HG03175 (cell line): ENCODE measurements around the gene ALDH1A2.

ENCODE experiments used
- ATAC-seq: cut with Tn5 transposase; IDR thresholded peaks from one replicate; pipeline ENCODE4 v1.9.1; 2021; ENCODE audit warnings: mild to moderate bottlenecking, moderate library complexity; ENCODE audit not compliant: unreplicated experiment

Gene ALDH1A2

DNA sequence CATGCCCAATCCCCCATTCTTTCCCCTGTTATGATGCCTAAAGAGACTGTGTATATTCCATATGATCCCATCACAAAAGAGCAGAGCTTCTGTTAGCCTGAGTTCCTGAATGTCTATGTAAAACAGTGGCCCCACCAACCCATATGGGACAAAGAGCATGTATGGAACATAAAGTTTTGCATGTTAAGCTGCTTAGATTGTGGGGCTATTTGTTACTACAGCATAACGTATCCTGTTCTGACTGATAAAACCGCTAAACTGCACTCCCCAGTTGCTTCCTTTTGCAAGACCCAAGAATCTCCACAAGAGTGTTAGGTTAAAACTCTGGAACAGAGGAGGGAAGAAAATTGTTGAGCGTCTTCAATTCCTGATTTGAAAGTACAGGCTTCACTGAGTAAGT lies 154.8 kb downstream of the ALDH1A2 start:
- ATAC-seq = no peak

DNA sequence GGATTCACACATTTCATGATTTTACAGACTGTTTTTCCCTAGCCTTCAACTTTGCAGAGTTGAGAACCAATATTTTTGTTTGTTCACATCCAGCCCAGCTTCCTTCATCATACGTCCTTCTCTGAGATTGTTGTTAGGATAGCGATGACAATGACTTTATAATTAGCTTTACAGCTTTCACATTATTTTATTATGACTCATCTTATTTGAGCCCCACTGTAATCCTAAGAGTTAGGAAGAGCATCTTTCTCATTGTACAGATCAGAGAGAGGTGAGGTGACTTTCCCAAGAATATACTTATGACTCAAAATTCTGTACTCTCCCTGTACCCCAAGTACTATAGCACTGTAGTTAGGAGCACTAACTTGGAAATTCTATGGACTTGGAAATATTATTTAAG lies 156.1 kb downstream of the ALDH1A2 start:
- ATAC-seq = no peak

DNA sequence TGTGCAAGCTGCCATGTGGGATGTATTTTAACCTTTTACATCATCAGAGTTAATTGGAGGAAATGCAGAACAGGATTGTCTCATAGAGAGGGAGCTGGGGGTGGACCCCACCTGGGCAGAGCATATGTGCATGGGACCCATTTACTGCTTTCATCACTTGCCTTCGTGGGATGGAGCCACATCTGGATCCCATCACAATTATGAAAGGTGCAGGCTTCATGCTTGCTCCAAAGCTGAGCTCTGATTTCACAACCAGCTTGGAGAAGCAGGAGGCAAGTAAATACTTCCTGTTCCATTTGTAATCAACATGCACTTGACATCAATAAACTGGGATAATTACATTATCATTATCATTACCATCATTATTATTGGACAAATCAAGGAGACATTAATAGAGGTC lies 161.9 kb downstream of the ALDH1A2 start:
- no peak for ATAC-seq
